HG03439 (cell line): ENCODE data around the gene WDR86.

ENCODE experiments used
- ATAC-seq: cut with Tn5 transposase; IDR thresholded peaks from one replicate; pipeline ENCODE4 v1.9.1; 2021; ENCODE audit warnings: mild to moderate bottlenecking, moderate library complexity; ENCODE audit not compliant: unreplicated experiment

The WDR86 gene

GRCh38 chr7:151363182-151363581 lies 46.7 kb downstream of the WDR86 start:
- no peak for ATAC-seq

DNA sequence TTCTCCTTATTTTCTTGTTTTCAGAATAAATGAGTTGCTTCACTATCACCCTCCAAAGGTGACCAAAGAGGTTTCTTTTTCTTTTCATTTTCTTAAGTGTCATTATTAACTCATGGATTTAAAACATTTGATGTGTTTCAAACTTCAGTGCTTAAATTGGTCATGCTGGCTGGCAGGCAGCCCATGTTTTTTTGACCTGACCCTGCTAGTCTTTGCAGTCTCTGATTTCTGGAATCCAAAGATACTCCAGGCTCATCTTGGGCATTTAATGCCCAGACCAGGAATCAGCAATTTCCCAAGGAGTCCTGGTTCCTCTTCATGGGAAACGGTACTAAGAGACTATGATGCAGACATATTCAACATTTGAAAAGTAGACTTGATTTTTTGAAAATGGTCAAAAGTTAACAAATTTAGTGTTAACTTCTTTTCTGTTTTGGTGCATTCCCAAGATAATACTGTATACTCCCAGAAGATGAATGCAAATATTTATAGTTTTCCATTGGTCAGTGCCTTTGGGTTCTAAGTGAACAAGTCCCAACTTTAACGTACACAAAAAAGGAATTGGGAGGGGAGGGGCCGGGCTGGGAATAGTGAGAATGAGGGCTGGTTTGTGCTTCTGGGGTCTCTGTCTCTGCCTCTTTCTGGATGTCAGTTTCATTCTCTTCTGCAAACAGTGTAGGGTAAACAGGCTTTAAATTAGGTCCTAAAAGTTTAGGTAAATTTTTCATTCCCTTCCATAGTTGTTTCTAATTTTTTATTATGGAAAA lies 48.5 kb downstream of the WDR86 start:
- no peak for ATAC-seq

DNA sequence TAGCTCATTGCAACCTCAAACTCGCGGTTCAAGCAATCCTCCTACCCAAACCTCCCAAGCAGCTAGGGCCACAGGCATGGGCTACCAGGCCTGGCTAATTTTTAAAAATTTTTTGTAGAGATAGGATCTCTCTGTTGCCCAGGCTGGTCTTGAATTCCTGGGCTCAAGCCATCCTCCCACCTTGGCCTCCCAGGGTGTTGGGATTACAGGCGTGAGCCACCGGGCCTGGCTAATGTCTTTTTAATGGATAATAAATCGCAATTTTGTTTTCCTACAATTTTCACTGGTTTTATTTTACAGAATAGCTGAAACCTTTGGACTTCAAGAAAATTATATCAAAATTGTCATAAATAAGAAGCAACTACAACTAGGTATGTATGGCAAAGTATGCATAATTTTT lies 57.3 kb downstream of the WDR86 start:
- no peak for ATAC-seq

GRCh38 chr7:151351967-151352366 lies 57.9 kb downstream of the WDR86 start:
- ATAC-seq, result no peak

DNA sequence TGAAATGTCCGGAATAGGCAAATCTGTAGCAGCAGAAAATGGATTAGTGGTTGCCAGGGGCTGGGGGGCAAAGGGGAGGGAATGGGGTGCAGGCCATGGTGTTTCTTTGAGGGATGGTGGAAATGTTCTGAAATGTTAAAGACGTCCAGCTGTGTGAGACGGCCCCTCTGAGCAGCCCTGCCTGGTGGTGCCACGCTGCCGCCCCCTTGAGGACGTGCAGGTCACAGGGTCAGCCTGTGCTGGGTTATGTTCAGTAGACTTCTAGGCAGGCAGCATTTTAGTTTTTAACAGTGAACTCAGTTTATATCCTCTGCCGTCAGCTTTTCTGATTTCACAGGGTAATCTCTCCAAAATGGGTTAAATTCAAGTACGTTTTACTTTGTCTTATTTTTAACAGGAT lies 58.8 kb downstream of the WDR86 start:
- no peak for ATAC-seq

DNA sequence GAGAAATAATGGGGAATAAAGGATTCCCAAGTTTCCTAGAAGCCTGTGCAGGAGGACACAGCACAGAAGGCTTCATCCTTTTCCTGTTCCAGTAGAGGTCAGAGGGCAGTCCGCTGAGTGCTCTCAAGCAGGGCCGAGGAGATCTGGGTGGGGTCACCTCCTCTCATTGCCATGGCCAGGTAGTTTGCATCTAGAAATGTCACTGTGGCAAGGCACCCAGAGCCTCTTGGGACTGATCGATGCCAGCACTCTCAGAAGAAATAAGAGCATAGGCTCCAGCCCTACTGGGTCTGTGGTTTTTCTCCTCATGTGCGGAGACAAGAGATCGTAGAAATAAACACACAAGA lies 60.4 kb downstream of the WDR86 start:
- ATAC-seq, result peak; percentile 44

DNA sequence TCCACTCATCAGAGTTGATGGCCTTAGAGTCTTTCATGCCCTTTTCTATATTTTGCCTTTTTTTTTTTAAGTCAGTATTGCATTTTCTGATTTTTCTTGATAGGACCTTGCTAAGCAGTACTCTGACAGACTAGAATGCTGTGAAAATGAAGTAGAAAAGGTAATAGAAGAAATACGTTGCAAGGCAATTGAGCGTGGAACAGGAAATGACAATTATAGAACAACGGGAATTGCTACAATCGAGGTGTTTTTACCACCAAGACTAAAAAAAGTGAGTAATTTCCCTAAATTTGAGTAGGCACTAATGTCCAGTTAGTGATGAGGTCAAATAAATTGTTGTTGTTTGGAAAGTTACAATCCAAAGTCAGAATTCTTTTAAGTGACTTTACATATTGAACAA lies 60.9 kb downstream of the WDR86 start:
- no peak for ATAC-seq

- no peak for ATAC-seq
Observed at GRCh38 chr7:151347200-151347599, 62.6 kb downstream of the WDR86 start.

DNA sequence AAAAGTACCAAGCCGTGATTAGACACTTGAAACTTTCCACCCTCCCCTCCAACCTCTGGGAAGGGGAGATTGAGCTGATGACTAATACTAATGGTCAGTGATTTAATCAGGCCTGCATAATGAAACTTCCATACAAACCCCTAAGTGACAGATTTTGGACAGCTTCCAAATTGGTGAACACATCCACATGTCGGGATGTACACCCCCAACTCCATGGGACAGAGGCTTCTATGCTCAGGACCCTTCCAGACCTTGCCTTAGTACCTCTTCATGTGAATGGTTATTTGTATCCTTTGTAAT lies 63.4 kb downstream of the WDR86 start:
- ATAC-seq, result no peak

DNA sequence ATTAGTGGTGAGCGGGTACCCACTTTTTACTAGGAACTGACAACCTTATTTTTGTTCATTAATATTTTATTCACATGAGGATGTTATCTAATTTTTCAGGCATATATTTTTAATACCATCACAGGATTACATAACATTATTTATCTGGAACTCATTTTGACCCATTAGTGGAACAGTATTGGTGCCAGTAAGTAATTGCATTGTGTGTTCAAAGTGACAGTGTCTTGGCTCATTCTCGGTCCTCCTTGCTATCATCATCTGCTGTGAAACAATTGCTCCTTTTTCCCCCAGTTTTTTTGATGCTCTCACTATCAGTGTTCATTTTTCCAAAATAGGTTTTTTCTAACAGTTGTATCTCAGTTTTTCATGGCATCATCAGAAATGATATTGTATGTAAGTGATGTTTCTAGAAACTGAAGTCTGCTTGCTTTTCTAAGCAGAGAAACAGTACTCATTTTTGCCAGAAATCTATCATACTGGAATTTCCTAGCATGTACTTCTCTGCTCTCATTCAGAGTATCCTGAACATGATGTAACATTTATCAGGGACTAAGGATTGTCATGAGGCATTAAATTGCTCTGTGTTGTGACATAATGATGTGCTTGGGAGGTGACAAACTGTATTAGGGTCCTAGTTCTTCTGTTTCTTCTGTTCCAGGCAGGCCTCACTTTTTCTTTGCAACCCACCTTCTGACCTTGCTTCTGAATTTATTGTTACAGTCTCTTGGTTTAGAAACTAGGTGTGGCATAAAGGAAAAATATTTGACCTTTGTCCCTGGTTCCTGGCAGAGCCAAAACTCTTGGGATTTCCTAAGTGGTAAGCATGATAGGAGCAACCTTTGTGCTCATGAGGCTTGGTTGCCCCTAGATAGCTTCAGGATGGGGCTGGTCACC lies 64.0 kb downstream of the WDR86 start:
- ATAC-seq, result no peak

GRCh38 chr7:151343516-151343915 lies 66.3 kb downstream of the WDR86 start:
- no peak for ATAC-seq

- ATAC-seq, result peak; percentile 4
Observed at GRCh38 chr7:151342811-151343210, 67.0 kb downstream of the WDR86 start.

DNA sequence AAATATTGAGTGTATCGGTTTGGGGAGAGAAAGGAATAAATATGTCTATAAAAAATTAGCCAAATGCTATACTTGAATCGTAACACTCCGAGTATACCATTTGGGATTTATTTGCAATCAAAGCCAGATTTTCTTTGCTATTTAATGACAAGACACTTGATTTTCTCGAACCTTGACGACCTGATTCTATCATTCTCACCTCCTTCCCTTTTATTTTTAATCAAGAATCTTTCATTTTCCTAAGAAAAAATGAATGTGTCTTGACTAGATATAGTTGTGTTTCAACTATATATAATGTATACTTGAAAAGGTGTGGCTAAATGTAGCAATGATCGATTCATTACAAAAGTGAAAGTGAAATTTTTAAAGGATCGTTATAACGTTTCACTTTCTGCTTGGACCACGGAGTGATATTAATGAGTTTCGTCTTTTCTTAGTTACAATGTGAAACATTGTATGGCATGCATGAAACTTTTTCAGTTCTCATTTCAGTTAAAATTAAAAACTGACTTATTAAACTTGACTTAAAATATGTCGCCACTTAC lies 67.7 kb downstream of the WDR86 start:
- peak; percentile 49 for ATAC-seq

DNA sequence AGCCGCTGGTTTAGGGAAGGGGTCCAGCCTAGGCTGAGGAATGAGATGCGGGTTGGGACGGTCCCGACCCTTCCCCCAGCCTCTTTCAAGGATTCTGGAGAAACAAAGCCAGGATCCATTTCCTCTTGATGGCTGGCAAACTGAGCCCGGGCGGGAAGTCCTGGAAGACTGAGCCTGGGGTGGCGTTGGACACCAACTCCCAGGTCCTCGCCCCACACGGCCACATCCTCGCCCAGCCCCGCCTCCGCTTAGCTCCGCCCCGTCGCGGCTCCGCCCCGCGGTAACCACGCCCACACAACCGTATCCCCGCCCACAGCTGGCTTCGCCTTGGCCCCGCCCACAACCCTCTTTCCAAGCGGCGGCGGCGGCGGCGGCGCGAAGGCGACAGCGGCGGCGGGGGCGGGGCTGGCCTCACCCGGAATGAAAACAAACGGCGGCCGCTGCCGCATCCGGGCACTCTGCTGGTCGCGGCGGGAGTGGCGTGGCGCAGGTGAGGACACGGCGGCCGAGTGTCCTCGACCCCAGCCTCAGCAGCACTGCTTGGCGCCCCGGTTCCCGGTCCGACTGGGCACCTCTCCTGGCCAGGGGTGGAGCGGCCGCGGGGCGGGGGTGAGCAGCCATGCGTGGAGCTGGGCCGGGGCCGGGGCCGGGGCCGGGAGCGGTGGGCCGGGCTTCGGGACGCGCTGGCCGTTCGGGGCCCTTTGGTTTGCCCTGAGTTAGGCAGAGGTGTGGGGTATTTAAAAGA lies 68.3 kb downstream of the WDR86 start, which contains the start of gene NUB1:
TSS of gene NUB1 (plus strand) at position 456 of the 745 bp plus-strand sequence. CDS start 3,538 bp downstream, outside the sequence.
- peak; percentile 56 for ATAC-seq

GRCh38 chr7:151340794-151341356 lies 69.0 kb downstream of the WDR86 start:
- no peak for ATAC-seq

DNA sequence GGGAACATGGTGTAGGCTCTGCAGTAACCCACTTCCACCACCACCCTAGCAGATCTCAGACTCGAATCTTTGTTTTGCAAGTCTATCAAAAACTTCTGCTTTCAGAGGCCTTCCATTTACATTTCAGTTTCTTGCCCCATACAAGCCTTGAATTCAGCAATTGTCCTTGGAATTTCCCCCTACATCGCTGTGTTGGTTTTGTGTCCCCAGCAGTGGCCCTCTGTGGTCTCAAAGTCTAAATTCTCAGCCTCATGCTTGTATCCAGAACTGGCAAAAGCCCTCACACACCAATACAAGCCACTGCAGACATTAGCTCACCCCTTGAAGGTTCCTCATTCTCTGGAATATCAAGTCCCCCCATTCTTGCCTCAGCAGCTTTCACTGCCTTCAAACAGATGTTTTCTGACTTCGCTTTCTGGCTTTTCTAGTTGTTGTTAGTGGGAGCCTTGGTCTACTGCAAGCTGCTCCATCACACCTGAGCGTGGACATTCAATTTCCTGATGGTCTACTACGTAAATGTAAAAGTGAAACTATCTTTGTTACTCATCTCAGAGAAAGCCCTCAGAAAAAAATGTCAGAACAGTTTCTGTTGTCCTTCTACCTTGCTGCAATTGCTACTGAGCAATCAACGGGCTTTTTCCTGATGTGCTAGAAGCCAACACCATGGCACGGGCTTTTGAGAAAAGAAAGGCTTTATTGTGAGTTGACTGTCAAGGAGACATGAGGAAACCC lies 70.0 kb downstream of the WDR86 start:
- ATAC-seq, result peak; percentile 39

DNA sequence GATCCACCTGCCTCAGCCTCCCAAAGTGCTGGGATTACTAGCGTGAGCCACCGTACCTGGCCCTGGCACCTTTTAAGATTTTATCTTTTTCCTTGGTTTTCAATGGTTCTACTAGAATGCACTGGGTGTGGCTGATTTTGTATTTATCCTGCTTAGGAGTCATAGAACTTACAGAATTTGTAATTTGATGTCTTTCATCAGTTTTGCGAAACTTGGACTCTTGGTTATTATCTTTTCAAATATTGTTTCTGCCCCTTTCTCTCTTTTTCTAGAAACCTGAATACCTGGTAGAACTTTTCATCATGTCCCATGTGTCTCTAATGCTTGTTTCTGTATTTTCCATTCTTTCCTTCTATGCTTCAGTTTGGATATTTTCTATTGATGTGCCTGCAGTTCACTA lies 71.0 kb downstream of the WDR86 start:
- no peak for ATAC-seq

DNA sequence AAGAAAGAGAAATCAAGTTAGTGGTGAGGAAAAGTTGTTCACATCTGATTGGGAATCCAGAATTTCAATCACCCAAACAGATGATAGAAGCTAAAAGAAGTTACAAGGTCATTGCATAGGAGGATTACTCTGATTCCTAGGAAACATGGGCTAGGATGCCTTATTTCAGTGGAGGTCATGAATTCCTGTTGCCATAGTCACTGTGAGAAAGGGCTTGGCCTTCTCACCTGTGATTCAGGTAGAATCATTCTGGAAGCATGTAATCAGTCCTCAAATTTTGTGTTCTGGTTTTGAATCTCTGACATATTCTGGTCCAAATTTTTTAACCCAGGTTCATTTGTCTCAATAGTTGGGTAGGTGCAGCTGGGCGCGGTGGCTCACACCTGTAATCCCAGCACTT lies 72.5 kb downstream of the WDR86 start:
- ATAC-seq, result no peak

DNA sequence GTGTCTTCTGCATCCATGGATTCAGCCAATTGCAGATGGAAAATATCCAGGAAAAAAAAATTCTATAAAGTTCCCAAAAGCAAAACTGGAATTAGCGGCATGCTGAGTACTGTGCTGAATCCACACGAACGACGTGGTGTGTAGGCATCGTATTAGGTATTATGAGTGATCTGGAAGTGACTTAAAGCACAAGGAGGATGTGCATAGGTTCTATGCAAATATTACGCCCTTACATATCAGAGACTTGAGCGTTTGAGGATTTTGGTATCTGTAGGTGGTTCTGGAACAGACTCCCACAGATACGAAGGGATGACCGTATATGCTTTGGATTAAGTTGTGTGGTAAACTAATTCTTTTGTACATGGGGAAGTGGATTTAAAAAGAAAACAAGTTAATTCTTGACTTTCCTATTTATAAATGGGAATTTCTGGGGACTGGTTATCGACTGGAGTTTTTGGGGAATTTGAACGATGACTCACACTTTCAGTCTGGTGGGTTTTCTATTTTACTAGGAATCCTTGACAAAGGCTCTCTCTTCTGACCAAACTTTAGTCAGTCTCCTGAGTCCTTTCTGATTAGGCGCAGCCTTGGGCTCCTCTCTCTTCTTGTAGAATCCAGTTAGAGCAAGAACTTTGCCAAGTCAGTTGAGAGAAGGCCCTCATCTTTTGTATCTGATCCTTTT lies 73.7 kb downstream of the WDR86 start:
- no peak for ATAC-seq

GRCh38 chr7:151334628-151335027 lies 75.2 kb downstream of the WDR86 start:
- ATAC-seq, result no peak
